Kidney (tissue), 14 donors: ENCODE data around the gene CDC34. TPM values are rescaled to one million over a fixed set of nuclear protein-coding genes. Genes with fewer than 3 reads are reported as not detected.

ENCODE experiments used
- DNase-seq, 5 donors: peaks; one replicate each; pipeline ENCODE4 v3.0.0-alpha.2; 2013 to 2020
- FAIRE-seq: peaks from 2 replicates; lab custom pipeline; 2012; peaks lifted over from hg19 to GRCh38; lab: Jason Lieb, UNC
- H3K27ac ChIP-seq, 2 donors: one replicate each; pipeline ENCODE4 v1.7.0; 2013; ENCODE audit warnings: low read depth in 2 of 2, low read length in 2 of 2, inconsistent platforms in 1 of 2
- H3K27me3 ChIP-seq: one replicate; pipeline ENCODE4 v1.7.1; 2013; ENCODE audit warnings: low read length, inconsistent platforms; ENCODE audit not compliant: control insufficient read depth, insufficient read depth
- H3K36me3 ChIP-seq, 3 donors: one replicate each; pipeline versions ENCODE4 v1.7.0 to v1.7.1; 2013; ENCODE audit warnings: low read length in 3 of 3, control low read depth in 1 of 3, inconsistent platforms in 1 of 3; ENCODE audit not compliant: insufficient read depth in 3 of 3, control insufficient read depth in 2 of 3
- H3K4me1 ChIP-seq, 3 donors: one replicate each; pipeline versions ENCODE4 v1.7.0 to v1.7.1; 2013; ENCODE audit warnings: low read length in 3 of 3, inconsistent platforms in 1 of 3, low read depth in 1 of 3; ENCODE audit not compliant: control insufficient read depth in 2 of 3, insufficient read depth in 2 of 3
- H3K4me3 ChIP-seq, 3 donors: one replicate each; pipeline versions ENCODE4 v1.7.0 to v1.8.1; 2013; ENCODE audit warnings: low read length in 3 of 3, control low read depth in 1 of 3, inconsistent platforms in 1 of 3
- H3K9ac ChIP-seq, 3 donors: one replicate each; pipeline versions ENCODE4 v1.7.0 to v1.7.1; 2013; ENCODE audit warnings: low read length in 3 of 3, control low read depth in 1 of 3, inconsistent platforms in 1 of 3
- H3K9me3 ChIP-seq, 3 donors: one replicate each; pipeline versions ENCODE4 v1.7.0 to v1.7.1; 2013; ENCODE audit warnings: low read length in 3 of 3, control low read depth in 1 of 3, inconsistent platforms in 1 of 3; ENCODE audit not compliant: control insufficient read depth in 2 of 3, insufficient read depth in 1 of 3
- CTCF ChIP-seq: IDR thresholded peaks from 3 replicates; pipeline ENCODE4 v1.5.1; 2012; ENCODE audit warnings: mild to moderate bottlenecking, moderate library complexity, borderline replicate concordance; ENCODE audit not compliant: insufficient read depth; ENCODE audit errors: extremely low read depth
- intact Hi-C: fragments of 100-400 bp; cut with DNase I; formaldehyde crosslinking; loops from one replicate; pipeline ENCODE4 v1.11.1; 2022
- polyA plus RNA-seq: library from polyadenylated mRNA; stranded (reverse); fragments of 350-450 nt; fragmentation: Illumina TruSeq; extraction: RNeasy Lipid Tissue Mini Kit (QIAGEN cat#74804); gene quantifications from one replicate; pipeline ENCODE4 v1.2.3, GENCODE V29; 2014; ENCODE audit warnings: low read depth, low replicate concordance; ENCODE audit not compliant: insufficient read depth
- total RNA-seq: library from RNA; stranded (reverse); fragmentation: NEBNext Ultra II Directional; extraction: Animal tissue kit (Norgen Biotek cat#: 25700); gene quantifications from one replicate; pipeline ENCODE4 v1.2.1, GENCODE V29; 2021
- donor health status: control.
- donor health status: control.
- donor health status: control.
- donor health status: control.
- donor health status: control.
- donor health status: DM: yes; HTN: yes; CAD: no.
- donor health status: Normal renal cell carcinoma (clear cell type).

The CDC34 gene
- total and polyA plus RNA-seq, 2 donors from 2014 or later: 33.8 to 72.3 TPM

GRCh38 chr19:572743-573518 is 41.4 kb downstream of the CDC34 start:
- H3K4me3 ChIP-seq: peak overlapping the region; percentile 53 to 84 (median 75)
- H3K9ac ChIP-seq: peak overlapping the region; percentile 2 to 74 (median 63)
- no peak for FAIRE-seq
- peaks cover 0 to 36% (median 9%) of the 10 kb centered on the region in 3 donors for H3K4me1 ChIP-seq
- no peak for TF ChIP-seq CTCF
- no peaks in the 10 kb centered on the region for H3K9me3 ChIP-seq
- H3K36me3 ChIP-seq: no peaks in the 10 kb centered on the region
- DNase-seq: peak in 3 of 5 donors; percentile 66 to 90 (median 87)
- no peaks in the 10 kb centered on the region for H3K27me3 ChIP-seq
- intact Hi-C loops: no loop called here
- peak overlapping the region; percentile 83 to 89 for H3K27ac ChIP-seq

- FAIRE-seq (no peak), DNase-seq (peak in 1 of 5 donors; percentile 71)
- Histone ChIP-seq H3K4me3 (peak overlapping the region; percentile 53 to 84 (median 75)), H3K27me3 (no peaks in the 10 kb centered on the region), H3K9ac (peak overlapping the region; percentile 2 to 74 (median 63)), H3K9me3 (no peaks in the 10 kb centered on the region), H3K27ac (peak overlapping the region; percentile 83 to 89), H3K36me3 (no peaks in the 10 kb centered on the region), H3K4me1 (peaks cover 0 to 36% (median 9%) of the 10 kb centered on the region in 3 donors)
- intact Hi-C loops: no loop called here
- TF ChIP-seq CTCF: no peak
These were observed 41.9 kb downstream of the CDC34 start for GRCh38 chr19:573519-573825.

GRCh38 chr19:574658-575526 is 43.3 kb downstream of the CDC34 start:
- FAIRE-seq (no peak), DNase-seq (peak; percentile 48 to 74 (median 60))
- intact Hi-C loops: no loop called here
- no peak for TF ChIP-seq CTCF
- H3K36me3 ChIP-seq: peaks cover 0 to 6% (median 0%) of the 10 kb centered on the region in 3 donors
- no peaks in the 10 kb centered on the region for H3K27me3 ChIP-seq
- H3K27ac ChIP-seq: peak overlapping the region; percentile 62 to 81
- no peaks in the 10 kb centered on the region for H3K9me3 ChIP-seq
- peak overlapping the region in 2 of 3 donors; percentile 40 to 44 for H3K4me3 ChIP-seq
- peak overlapping the region in 1 of 3 donors; percentile 61 for H3K9ac ChIP-seq
- peaks cover 0 to 36% (median 9%) of the 10 kb centered on the region in 3 donors for H3K4me1 ChIP-seq
